Activated CD4-positive, alpha-beta T cell treated with anti-CD3 and anti-CD28 coated beads, Interleukin-2, amount 10 ng/mL, durations not matched to agents 24 days and 14 days (primary cell): ENCODE measurements around the gene TRMU. TPM values are rescaled to one million over a fixed set of nuclear protein-coding genes. Genes with fewer than 3 reads are reported as not detected.

Experiments
- DNase-seq: peaks from one replicate; pipeline ENCODE4 v3.0.0; 2022
- H3K27ac Mint-ChIP-seq: one replicate; pipeline ENCODE4 v1.8.0; 2022; ENCODE audit warnings: mild to moderate bottlenecking, mixed read lengths
- H3K27me3 Mint-ChIP-seq: one replicate; pipeline ENCODE4 v1.8.0; 2022; ENCODE audit warnings: mixed read lengths
- H3K36me3 Mint-ChIP-seq: one replicate; pipeline ENCODE4 v1.8.0; 2022; ENCODE audit warnings: low read depth, mild to moderate bottlenecking, mixed read lengths
- H3K4me1 Mint-ChIP-seq: one replicate; pipeline ENCODE4 v1.8.0; 2021; ENCODE audit warnings: mixed read lengths
- H3K4me3 Mint-ChIP-seq: one replicate; pipeline ENCODE4 v1.8.0; 2022; ENCODE audit warnings: mild to moderate bottlenecking, moderate library complexity, mixed read lengths
- H3K9me3 Mint-ChIP-seq: one replicate; pipeline ENCODE4 v1.8.0; 2021; ENCODE audit warnings: mixed read lengths
- intact Hi-C: fragments of 100-400 bp; cut with micrococcal nuclease; formaldehyde crosslinking; loops from one replicate; pipeline ENCODE4 v1.15.1; 2023
- total RNA-seq: library from RNA; stranded (reverse); gene quantifications from 2 replicates; pipeline ENCODE4 v1.2.3, GENCODE V29; 2022

The TRMU gene
- total RNA-seq, 1 donor from 2014 or later = 84.4 TPM

DNA sequence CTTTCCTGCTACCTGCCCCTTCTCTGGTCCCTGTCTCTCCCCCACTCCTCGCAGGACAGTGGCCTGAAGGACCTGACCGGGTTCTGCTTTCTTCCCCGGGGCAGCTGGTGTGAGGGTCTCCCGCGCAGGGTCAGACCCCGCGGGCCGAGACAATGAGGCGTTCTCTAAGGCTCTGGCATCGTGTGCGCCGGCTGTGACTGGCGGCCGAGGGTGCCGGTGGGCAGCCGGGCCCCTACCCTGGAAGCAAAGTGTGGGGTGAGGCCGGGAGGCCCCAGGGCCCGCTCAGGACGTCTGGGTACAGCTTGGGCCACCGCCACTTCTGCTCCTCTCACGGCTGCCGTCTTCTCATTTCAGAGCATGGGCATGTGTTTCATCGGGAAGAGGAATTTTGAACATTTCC lies 16.3 kb downstream of the TRMU start:
- intact Hi-C loops = no loop called here
- H3K4me1 Mint-ChIP-seq = no peaks in the 10 kb centered on the region
- no peaks in the 10 kb centered on the region for H3K27me3 Mint-ChIP-seq
- H3K36me3 Mint-ChIP-seq = peaks cover 49% of the 10 kb centered on the region
- H3K27ac Mint-ChIP-seq = no peak overlapping the region
- no peak overlapping the region for H3K4me3 Mint-ChIP-seq
- no peaks in the 10 kb centered on the region for H3K9me3 Mint-ChIP-seq
- no peak for DNase-seq

DNA sequence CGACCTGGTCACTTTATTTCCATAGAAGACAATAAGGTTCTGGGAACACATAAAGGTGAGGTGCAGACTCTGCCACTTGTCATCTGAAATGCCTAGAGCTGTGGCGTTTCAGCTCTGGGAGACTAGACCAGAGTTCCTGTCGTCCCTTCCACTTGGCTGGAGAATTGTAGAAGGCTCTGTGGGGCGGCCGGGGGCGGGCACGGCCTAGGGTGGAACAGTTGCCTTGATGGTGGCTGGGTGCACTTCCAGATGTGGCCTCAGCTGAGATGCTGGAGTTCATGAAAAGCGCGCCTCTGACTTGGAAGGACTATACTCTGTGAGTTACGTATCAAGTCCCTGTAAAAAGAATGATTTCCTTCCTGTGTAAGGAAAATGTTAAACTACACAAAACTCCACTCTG lies 16.8 kb downstream of the TRMU start:
- H3K27ac Mint-ChIP-seq = no peak overlapping the region
- intact Hi-C loops = no loop called here
- H3K27me3 Mint-ChIP-seq = no peaks in the 10 kb centered on the region
- no peak overlapping the region for H3K4me3 Mint-ChIP-seq
- H3K36me3 Mint-ChIP-seq = peaks cover 47% of the 10 kb centered on the region
- H3K9me3 Mint-ChIP-seq = no peaks in the 10 kb centered on the region
- no peaks in the 10 kb centered on the region for H3K4me1 Mint-ChIP-seq
- DNase-seq = no peak

DNA sequence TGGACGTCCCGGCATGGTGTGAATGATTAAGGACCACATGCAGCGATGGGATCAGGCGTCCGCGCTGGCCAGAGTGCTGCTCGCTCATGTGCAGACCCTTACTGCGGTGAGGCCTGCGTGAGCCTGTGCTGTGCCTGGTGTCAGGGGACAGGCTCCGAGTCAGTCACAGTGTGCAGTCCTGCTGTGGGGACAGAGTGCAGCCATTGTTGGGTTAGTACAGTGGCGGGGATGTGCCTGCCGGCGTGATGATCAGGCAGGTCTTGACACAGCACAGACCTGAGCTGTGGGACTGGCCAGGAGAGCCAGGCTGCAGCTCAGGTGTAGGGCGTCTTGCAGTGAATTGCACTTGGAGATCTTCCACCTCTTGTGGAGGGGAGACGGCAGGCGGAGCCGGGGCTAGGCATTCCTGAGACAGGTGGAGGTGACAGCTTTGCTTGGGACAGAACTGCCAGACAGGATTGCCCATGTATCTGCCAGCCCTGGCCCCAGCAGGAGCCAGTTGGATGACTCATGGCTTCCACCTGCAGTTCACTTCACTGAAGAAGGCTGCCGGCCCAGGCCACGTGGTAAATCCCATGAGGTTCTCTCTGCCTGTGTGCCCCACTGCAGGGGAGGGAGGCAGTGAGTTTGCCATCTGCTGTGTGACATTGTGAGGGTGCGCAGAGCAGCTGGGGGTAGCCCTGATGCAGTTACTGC lies 17.3 kb downstream of the TRMU start:
- Mint-ChIP-seq H3K4me3 (no peak overlapping the region), H3K9me3 (no peaks in the 10 kb centered on the region), H3K27ac (no peak overlapping the region), H3K36me3 (peaks cover 46% of the 10 kb centered on the region), H3K27me3 (no peaks in the 10 kb centered on the region), H3K4me1 (no peaks in the 10 kb centered on the region)
- intact Hi-C loops = no loop called here
- DNase-seq = no peak

DNA sequence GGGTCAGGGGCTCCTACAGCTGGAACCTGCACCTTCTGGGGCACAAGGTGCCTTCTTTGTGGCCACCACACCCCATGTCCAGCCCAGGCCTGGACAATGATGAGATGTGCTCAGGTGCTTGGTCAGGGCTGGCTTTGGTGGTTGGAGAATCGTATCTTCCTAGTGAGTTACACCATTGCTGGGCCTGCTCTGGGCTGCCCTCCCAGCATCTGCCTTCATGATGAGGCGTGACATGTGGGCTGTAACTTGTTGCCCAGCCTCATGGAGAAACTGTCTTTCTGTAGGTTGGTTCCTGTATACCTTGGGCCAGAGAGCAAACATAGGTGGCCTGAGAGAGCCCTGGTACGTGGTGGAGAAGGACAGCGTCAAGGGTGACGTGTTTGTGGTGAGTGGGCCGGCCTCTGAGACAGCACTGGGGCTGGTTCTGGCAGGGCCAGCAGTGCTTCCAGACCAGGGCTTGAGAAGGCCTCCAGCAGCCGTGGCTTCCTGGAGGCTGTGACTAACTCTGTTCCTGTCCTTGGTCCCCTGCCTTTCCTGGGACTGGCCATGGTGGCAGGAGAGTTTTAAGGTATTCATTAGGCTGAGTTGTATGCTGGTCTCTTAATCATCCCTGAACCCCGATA lies 18.1 kb downstream of the TRMU start:
- Mint-ChIP-seq H3K9me3 (no peaks in the 10 kb centered on the region), H3K27ac (no peak overlapping the region)
- intact Hi-C loops = no loop called here

DNA sequence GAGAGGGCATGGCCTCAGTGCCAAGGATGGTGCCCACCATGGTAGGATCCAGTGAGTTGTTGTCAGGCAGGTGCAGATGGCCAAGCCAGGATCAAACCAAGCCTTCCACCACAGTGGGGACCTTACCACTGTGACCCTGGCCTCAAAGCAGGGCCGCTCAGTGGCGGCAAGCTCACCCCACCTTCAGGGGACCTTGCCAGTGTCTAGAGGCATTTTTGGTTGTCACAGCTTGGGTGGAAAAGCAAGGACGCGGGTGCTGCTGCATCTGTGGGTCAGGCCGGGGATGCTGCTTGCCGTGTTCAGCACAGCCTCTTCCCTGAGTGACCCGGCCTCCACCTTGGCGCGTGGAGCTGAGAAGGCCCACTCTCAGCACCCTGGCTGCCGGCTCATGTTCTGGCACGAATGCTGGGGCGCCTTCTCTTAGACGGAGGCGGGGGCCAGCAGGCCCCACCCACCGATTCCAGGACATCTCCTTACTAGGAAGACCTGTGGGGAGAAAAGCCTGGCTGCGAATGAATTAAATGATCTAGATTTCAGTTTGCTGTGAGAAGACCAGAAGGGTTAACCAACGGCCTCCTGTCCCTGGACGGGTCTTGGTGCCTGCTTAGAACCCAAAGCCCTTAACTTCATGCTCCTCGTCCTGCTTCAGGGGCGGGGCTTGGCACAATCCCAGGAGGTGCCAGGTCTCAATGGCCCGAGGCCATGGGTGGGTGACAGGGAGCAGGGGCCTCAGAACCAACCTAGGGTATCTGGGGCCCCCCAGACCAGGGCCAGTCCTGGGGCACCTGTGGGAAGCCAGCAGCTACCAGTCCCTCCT lies 18.9 kb downstream of the TRMU start:
- Mint-ChIP-seq H3K27me3 (no peaks in the 10 kb centered on the region), H3K9me3 (no peaks in the 10 kb centered on the region), H3K27ac (no peak overlapping the region), H3K4me1 (no peaks in the 10 kb centered on the region), H3K4me3 (no peak overlapping the region), H3K36me3 (peaks cover 43% of the 10 kb centered on the region)
- DNase-seq = no peak
- intact Hi-C loops = no loop called here

More for the DNA sequence above, 18.1 kb downstream of the TRMU start:
- H3K36me3 Mint-ChIP-seq = peaks cover 44% of the 10 kb centered on the region
- no peak overlapping the region for H3K4me3 Mint-ChIP-seq
- no peaks in the 10 kb centered on the region for H3K4me1 Mint-ChIP-seq
- no peaks in the 10 kb centered on the region for H3K27me3 Mint-ChIP-seq
- no peak for DNase-seq

DNA sequence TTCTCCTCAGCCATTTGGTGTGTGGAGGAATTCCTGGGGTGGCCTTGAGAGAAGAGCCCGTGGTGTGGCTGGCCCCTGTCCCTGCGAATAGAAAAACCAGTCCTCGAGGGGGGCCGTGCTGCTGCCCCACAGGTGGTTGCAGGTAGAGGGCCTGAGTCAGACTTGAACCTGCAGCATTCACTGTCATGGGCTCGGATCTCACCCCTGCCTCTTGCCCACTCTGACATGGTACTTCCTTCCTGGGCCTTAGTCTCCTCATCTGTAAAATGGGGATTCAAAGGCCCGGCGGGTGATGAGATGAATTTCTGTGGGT lies 19.4 kb downstream of the TRMU start:
- Mint-ChIP-seq H3K27me3 (no peaks in the 10 kb centered on the region), H3K4me1 (no peaks in the 10 kb centered on the region), H3K27ac (no peak overlapping the region), H3K4me3 (no peak overlapping the region), H3K36me3 (peaks cover 40% of the 10 kb centered on the region), H3K9me3 (no peaks in the 10 kb centered on the region)
- intact Hi-C loops = no loop called here
- no peak for DNase-seq

DNA sequence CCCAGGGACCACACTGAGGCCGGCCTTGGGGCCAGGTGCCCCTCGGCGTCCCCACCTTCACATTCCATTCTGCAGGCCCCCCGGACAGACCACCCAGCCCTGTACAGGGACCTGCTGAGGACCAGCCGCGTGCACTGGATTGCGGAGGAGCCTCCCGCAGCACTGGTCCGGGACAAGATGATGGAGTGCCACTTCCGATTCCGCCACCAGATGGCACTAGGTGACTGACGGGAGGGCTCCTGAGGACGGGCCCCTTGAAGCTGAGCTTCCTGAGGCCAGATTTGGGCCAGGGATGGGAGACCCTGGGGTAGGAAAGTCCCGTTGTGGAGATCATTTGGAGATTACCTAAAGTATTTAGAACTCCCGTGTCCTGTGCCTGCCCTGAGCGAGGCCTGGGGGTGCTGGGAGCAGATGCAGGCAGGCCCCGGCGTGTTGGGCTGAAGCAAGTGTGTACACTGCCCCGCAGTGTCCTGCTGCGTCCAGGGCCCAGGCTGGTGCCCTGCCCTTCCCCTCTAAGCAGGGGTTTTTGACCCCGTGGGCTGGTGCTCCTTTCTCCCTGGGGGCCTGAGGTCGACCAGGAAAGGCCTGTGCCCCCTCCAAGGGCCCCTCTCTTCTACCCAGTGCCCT lies 20.0 kb downstream of the TRMU start:
- no peaks in the 10 kb centered on the region for H3K9me3 Mint-ChIP-seq
- no peaks in the 10 kb centered on the region for H3K4me1 Mint-ChIP-seq
- peaks cover 34% of the 10 kb centered on the region for H3K36me3 Mint-ChIP-seq
- H3K27me3 Mint-ChIP-seq = no peaks in the 10 kb centered on the region
- no peak overlapping the region for H3K4me3 Mint-ChIP-seq
- intact Hi-C loops = no loop called here
- no peak overlapping the region for H3K27ac Mint-ChIP-seq
- DNase-seq = peak; percentile 87

DNA sequence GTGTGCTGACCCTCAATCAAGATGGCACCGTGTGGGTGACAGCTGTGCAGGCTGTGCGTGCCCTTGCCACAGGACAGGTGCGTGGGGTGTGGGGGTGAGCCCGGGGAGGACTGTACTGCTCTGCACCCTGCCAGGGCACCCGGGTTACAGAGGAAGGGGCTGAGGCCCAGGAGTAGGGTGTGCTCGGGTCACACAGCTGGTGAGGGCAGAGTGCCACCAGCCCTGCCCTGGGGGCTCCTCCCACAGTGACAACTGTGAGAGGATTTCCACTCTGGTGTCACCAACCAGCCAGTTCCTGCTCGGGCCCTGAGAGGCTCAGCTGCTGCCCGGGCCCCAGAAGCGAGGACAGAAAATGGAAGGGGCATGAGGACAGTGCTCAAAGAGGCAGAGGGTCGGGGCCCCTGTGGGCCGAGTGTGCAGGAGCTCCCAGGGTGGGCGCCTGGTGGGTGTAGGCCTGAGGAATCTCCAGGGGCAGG lies 20.5 kb downstream of the TRMU start:
- intact Hi-C loops = no loop called here
- Mint-ChIP-seq H3K9me3 (no peaks in the 10 kb centered on the region), H3K4me1 (no peaks in the 10 kb centered on the region), H3K27ac (no peak overlapping the region), H3K27me3 (no peaks in the 10 kb centered on the region), H3K36me3 (peaks cover 29% of the 10 kb centered on the region), H3K4me3 (no peak overlapping the region)
- DNase-seq = no peak

DNA sequence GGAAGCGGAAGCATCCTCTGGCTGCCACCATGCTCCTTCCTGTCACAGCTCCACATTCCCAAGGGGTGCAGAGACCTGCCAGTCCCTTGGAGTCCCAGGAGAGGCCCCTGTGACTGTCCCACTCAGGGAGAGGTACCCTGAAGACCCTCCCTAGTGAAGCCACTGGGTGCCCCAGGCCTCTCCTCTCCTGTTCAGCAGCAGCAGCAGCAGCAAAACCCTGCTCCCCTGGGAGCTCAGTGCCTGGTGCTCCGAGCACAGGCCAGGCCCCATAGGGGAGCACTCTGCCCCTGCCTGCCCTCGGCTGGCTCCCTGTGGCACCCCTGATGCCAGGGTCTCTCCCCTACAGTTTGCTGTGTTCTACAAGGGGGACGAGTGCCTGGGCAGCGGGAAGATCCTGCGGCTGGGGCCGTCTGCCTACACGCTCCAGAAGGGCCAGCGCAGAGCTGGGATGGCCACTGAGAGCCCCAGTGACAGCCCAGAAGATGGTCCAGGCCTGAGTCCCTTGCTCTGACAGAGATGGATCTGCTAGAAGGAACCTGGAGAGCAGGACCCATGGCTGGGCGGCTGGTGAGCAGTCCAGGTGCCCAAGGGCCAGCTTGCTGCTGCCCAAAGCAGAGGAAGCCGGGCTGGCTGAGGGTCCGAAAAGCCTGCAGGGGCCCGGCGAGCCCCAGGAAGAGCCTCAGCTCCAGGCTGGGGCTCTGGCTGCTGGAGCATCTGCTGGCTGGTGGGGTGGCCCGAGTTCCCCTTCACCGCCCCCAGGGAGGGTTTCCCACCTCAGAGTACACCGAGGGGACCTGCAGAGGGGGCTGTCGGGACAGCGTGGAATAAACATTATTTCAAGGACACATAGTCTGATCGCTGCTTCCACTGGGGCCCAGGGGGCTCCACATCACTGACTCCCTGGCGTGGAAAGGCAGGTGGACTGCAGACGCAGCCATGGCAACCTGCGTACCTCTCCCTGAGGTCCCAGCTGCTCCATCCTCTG lies 21.3 kb downstream of the TRMU start:
- peaks cover 23% of the 10 kb centered on the region for H3K36me3 Mint-ChIP-seq
- no peaks in the 10 kb centered on the region for H3K27me3 Mint-ChIP-seq
- H3K9me3 Mint-ChIP-seq = no peaks in the 10 kb centered on the region
- DNase-seq = no peak
- H3K4me3 Mint-ChIP-seq = no peak overlapping the region
- intact Hi-C loops = no loop called here
- no peaks in the 10 kb centered on the region for H3K4me1 Mint-ChIP-seq
- no peak overlapping the region for H3K27ac Mint-ChIP-seq

DNA sequence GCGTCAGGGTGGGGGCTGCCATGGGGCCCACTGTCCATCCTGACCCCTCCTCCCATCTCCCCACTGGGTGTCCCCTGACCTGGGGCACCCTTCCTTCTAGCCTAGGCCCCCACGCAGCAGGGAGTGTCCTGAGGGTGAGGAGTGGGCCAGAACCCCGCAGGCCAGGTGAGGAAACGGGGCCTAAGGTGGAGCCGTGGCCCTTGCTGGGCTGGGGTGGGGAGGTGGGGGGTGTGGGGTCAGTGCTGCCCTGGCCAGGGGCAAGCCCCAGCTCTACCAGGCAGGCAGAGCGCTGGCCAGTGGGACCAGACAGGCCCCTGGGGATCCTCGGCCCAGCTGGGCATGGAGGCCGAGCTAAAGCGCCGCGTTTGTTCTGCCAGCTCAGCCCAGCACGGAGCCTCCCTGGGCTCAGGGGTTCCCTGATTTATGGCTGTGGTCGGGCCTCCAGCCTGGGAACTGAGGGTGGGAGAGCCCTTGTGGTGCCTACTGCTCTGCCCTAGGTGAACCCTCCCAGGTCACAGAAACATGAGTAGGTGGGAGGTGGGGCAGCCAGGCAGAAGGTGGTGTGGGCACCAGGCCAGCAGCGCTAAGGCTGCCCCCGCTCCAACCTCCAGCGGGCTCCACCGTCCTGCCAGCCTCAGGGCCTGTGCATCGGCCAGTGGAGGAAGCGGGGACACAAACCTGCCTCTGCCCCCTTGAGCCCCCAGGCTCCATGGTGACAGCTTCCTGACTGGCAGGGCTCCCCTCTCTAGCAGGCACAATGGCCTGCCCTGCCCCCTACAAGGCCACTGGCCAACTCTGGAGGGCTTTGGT lies 22.4 kb downstream of the TRMU start:
- no peak for DNase-seq
- no peaks in the 10 kb centered on the region for H3K9me3 Mint-ChIP-seq
- intact Hi-C loops = no loop called here
- H3K27me3 Mint-ChIP-seq = no peaks in the 10 kb centered on the region
- no peak overlapping the region for H3K4me3 Mint-ChIP-seq
- peaks cover 16% of the 10 kb centered on the region for H3K36me3 Mint-ChIP-seq
- no peak overlapping the region for H3K27ac Mint-ChIP-seq
- H3K4me1 Mint-ChIP-seq = no peaks in the 10 kb centered on the region

DNA sequence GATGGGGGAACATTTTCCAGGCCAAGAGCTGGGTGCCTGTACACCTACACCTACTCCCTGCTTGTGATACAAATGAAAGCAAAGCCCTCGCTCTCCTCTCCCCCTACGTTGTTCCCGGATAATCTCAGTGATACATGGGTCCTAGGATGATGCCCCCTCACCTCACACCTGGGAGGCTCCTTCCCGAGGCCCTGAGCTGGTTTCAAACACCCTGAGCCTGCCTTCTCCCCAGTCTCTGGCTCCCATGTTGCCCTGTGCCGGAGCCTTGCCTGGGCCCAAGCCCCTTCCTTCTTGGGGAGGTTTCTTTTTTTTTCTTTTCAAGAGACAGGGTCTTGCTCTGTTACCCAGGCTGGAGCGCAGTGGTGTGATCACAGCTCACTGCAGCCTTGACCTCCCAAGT lies 23.3 kb downstream of the TRMU start:
- H3K36me3 Mint-ChIP-seq = peaks cover 13% of the 10 kb centered on the region
- no peaks in the 10 kb centered on the region for H3K27me3 Mint-ChIP-seq
- no peaks in the 10 kb centered on the region for H3K4me1 Mint-ChIP-seq
- intact Hi-C loops = no loop called here
- no peak overlapping the region for H3K27ac Mint-ChIP-seq
- no peaks in the 10 kb centered on the region for H3K9me3 Mint-ChIP-seq
- DNase-seq = no peak
- H3K4me3 Mint-ChIP-seq = no peak overlapping the region

DNA sequence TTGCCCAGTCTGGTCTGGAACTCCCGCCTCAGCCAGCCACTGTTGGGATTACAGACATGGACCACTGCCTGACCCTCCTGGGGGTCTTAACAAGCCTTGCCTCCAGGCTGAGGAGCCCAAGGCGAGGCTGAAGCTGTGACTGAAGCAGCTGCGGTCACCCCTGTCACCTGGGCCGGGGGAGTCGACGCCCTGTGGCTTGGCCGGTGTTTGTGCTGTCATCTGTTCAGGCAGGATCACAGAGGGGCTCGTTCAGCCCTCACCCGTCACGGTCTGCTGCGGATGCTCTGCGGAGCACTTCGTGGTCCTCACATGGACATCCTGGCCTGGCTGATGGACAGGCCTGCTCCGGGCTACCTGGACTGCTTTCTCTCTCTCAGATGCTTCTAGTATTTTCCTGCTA lies 23.8 kb downstream of the TRMU start:
- Mint-ChIP-seq H3K36me3 (peaks cover 13% of the 10 kb centered on the region), H3K27me3 (no peaks in the 10 kb centered on the region), H3K27ac (no peak overlapping the region), H3K9me3 (no peaks in the 10 kb centered on the region), H3K4me1 (no peaks in the 10 kb centered on the region), H3K4me3 (no peak overlapping the region)
- intact Hi-C loops = no loop called here
- no peak for DNase-seq
